ENCODE data around the gene MFF.
A peak's percentile ranks its signal among the peaks of the same experiment; 100 is the strongest.

The MFF gene

GRCh38 chr2:227320305-227321094 lies 4.6 kb upstream of the MFF start:
- peaks cover 14% of the 10 kb centered on the region for H3K4me1 Mint-ChIP-seq
- H3K36me3 Mint-ChIP-seq = peaks cover 3% of the 10 kb centered on the region
- H3K9me3 Mint-ChIP-seq = peaks cover 11% of the 10 kb centered on the region
- no peak overlapping the region for H3K4me3 Mint-ChIP-seq
- no peaks in the 10 kb centered on the region for H3K27me3 Mint-ChIP-seq
- H3K27ac Mint-ChIP-seq = no peak overlapping the region

- Mint-ChIP-seq H3K4me1 (peaks cover 33% of the 10 kb centered on the region), H3K27me3 (no peaks in the 10 kb centered on the region), H3K27ac (no peak overlapping the region), H3K4me3 (no peak overlapping the region), H3K36me3 (peaks cover 3% of the 10 kb centered on the region), H3K9me3 (peaks cover 3% of the 10 kb centered on the region)
These were observed 2.4 kb upstream of the MFF start for GRCh38 chr2:227322530-227323205.

GRCh38 chr2:227323818-227324217 lies 1.2 kb upstream of the MFF start:
- peaks cover 44% of the 10 kb centered on the region for H3K4me1 Mint-ChIP-seq
- peaks cover 3% of the 10 kb centered on the region for H3K36me3 Mint-ChIP-seq
- H3K4me3 Mint-ChIP-seq = peak overlapping the region; percentile 33
- H3K27ac Mint-ChIP-seq = no peak overlapping the region
- H3K9me3 Mint-ChIP-seq = no peaks in the 10 kb centered on the region
- no peaks in the 10 kb centered on the region for H3K27me3 Mint-ChIP-seq

- Mint-ChIP-seq H3K27ac (peak overlapping the region; percentile 90), H3K27me3 (no peaks in the 10 kb centered on the region), H3K4me3 (peak overlapping the region; percentile 94), H3K9me3 (no peaks in the 10 kb centered on the region), H3K36me3 (peaks cover 3% of the 10 kb centered on the region), H3K4me1 (peaks cover 50% of the 10 kb centered on the region)
These were observed 433 bp upstream of the MFF start for GRCh38 chr2:227324642-227324994.

- no peaks in the 10 kb centered on the region for H3K27me3 Mint-ChIP-seq
- H3K4me3 Mint-ChIP-seq = peak overlapping the region; percentile 94
- peaks cover 3% of the 10 kb centered on the region for H3K36me3 Mint-ChIP-seq
- no peaks in the 10 kb centered on the region for H3K9me3 Mint-ChIP-seq
- H3K27ac Mint-ChIP-seq = peak overlapping the region; percentile 96
- peaks cover 51% of the 10 kb centered on the region for H3K4me1 Mint-ChIP-seq
These were observed 766 bp downstream of the MFF start for GRCh38 chr2:227325839-227326195.

- H3K9me3 Mint-ChIP-seq = no peaks in the 10 kb centered on the region
- no peaks in the 10 kb centered on the region for H3K27me3 Mint-ChIP-seq
- peak overlapping the region; percentile 94 for H3K4me3 Mint-ChIP-seq
- H3K27ac Mint-ChIP-seq = no peak overlapping the region
- peaks cover 57% of the 10 kb centered on the region for H3K4me1 Mint-ChIP-seq
- H3K36me3 Mint-ChIP-seq = peaks cover 3% of the 10 kb centered on the region
These were observed 1.7 kb downstream of the MFF start for GRCh38 chr2:227326783-227327182.

- no peaks in the 10 kb centered on the region for H3K27me3 Mint-ChIP-seq
- H3K36me3 Mint-ChIP-seq = peaks cover 32% of the 10 kb centered on the region
- peaks cover 9% of the 10 kb centered on the region for H3K4me1 Mint-ChIP-seq
- H3K4me3 Mint-ChIP-seq = no peak overlapping the region
- no peak overlapping the region for H3K27ac Mint-ChIP-seq
- H3K9me3 Mint-ChIP-seq = no peaks in the 10 kb centered on the region
These were observed 10.7 kb downstream of the MFF start for GRCh38 chr2:227335713-227336112.

- Mint-ChIP-seq H3K27me3 (no peaks in the 10 kb centered on the region), H3K36me3 (peaks cover 30% of the 10 kb centered on the region), H3K9me3 (no peaks in the 10 kb centered on the region), H3K4me1 (peaks cover under 1% of the 10 kb centered on the region), H3K4me3 (no peak overlapping the region), H3K27ac (no peak overlapping the region)
These were observed 12.4 kb downstream of the MFF start for GRCh38 chr2:227337442-227337841.

GRCh38 chr2:227339098-227339599 lies 14.1 kb downstream of the MFF start:
- no peaks in the 10 kb centered on the region for H3K4me1 Mint-ChIP-seq
- H3K9me3 Mint-ChIP-seq = no peaks in the 10 kb centered on the region
- H3K36me3 Mint-ChIP-seq = peaks cover 27% of the 10 kb centered on the region
- H3K27ac Mint-ChIP-seq = no peak overlapping the region
- H3K4me3 Mint-ChIP-seq = no peak overlapping the region
- H3K27me3 Mint-ChIP-seq = no peaks in the 10 kb centered on the region

- no peak overlapping the region for H3K4me3 Mint-ChIP-seq
- no peaks in the 10 kb centered on the region for H3K4me1 Mint-ChIP-seq
- H3K9me3 Mint-ChIP-seq = no peaks in the 10 kb centered on the region
- no peaks in the 10 kb centered on the region for H3K27me3 Mint-ChIP-seq
- peaks cover 22% of the 10 kb centered on the region for H3K36me3 Mint-ChIP-seq
- H3K27ac Mint-ChIP-seq = no peak overlapping the region
These were observed 15.1 kb downstream of the MFF start for GRCh38 chr2:227340106-227340505.

GRCh38 chr2:227341553-227341952 lies 16.5 kb downstream of the MFF start:
- no peak overlapping the region for H3K27ac Mint-ChIP-seq
- H3K4me1 Mint-ChIP-seq = no peaks in the 10 kb centered on the region
- H3K27me3 Mint-ChIP-seq = no peaks in the 10 kb centered on the region
- H3K36me3 Mint-ChIP-seq = peaks cover 15% of the 10 kb centered on the region
- no peaks in the 10 kb centered on the region for H3K9me3 Mint-ChIP-seq
- H3K4me3 Mint-ChIP-seq = no peak overlapping the region

- Mint-ChIP-seq H3K27ac (no peak overlapping the region), H3K4me1 (no peaks in the 10 kb centered on the region), H3K36me3 (peaks cover 13% of the 10 kb centered on the region), H3K27me3 (no peaks in the 10 kb centered on the region), H3K4me3 (no peak overlapping the region), H3K9me3 (no peaks in the 10 kb centered on the region)
These were observed 19.2 kb downstream of the MFF start for GRCh38 chr2:227344231-227344630.

GRCh38 chr2:227347117-227347516 lies 22.1 kb downstream of the MFF start:
- H3K36me3 Mint-ChIP-seq = peaks cover 10% of the 10 kb centered on the region
- H3K4me1 Mint-ChIP-seq = peaks cover 8% of the 10 kb centered on the region
- no peaks in the 10 kb centered on the region for H3K27me3 Mint-ChIP-seq
- H3K27ac Mint-ChIP-seq = no peak overlapping the region
- no peak overlapping the region for H3K4me3 Mint-ChIP-seq
- no peaks in the 10 kb centered on the region for H3K9me3 Mint-ChIP-seq

- no peak overlapping the region for H3K4me3 Mint-ChIP-seq
- H3K27ac Mint-ChIP-seq = peak overlapping the region; percentile 17
- peaks cover 8% of the 10 kb centered on the region for H3K36me3 Mint-ChIP-seq
- H3K27me3 Mint-ChIP-seq = no peaks in the 10 kb centered on the region
- H3K4me1 Mint-ChIP-seq = peaks cover 8% of the 10 kb centered on the region
- H3K9me3 Mint-ChIP-seq = no peaks in the 10 kb centered on the region
These were observed 23.3 kb downstream of the MFF start for GRCh38 chr2:227348324-227348723.

- Mint-ChIP-seq H3K27ac (no peak overlapping the region), H3K4me1 (peaks cover 8% of the 10 kb centered on the region), H3K36me3 (peaks cover 9% of the 10 kb centered on the region), H3K4me3 (no peak overlapping the region), H3K27me3 (no peaks in the 10 kb centered on the region), H3K9me3 (no peaks in the 10 kb centered on the region)
These were observed 25.1 kb downstream of the MFF start for GRCh38 chr2:227349989-227350612.

GRCh38 chr2:227351639-227352038 lies 26.6 kb downstream of the MFF start:
- Mint-ChIP-seq H3K27me3 (no peaks in the 10 kb centered on the region), H3K4me1 (peaks cover 8% of the 10 kb centered on the region), H3K9me3 (no peaks in the 10 kb centered on the region), H3K4me3 (no peak overlapping the region), H3K27ac (peak overlapping the region; percentile 23), H3K36me3 (peaks cover 3% of the 10 kb centered on the region)

Data from activated naive CD4-positive, alpha-beta T cell treated with anti-CD3 and anti-CD28 coated beads, Interleukin-2, amount 50 U/mL, for 24 hours (primary cell).